ENCODE data around the gene ACIN1. TPM values are rescaled to one million over a fixed set of nuclear protein-coding genes. Genes with fewer than 3 reads are reported as not detected.

ACIN1 gene
- polyA plus RNA-seq, 1 donor (not counting 4 experiments of a cell fraction or from before 2014, with no cell fraction given) = 104 TPM

- no peaks in the 10 kb centered on the region for H3K27me3 ChIP-seq (ENCODE audit: control insufficient read depth, extremely low read depth, insufficient read depth, low read length)
- H3K4me2 ChIP-seq (ENCODE audit: control insufficient read depth, extremely low read depth, insufficient read depth, low read depth, low read length) = no peak within 1 kb of the TSS
- TF ChIP-seq CTCF (optimal IDR thresholded peaks at IDR 0.05 in 1 of 3, IDR thresholded peaks at IDR 0.05 in 1 of 3, conservative IDR thresholded peaks at IDR 0.05 in 1 of 3; ENCODE audit: extremely low read depth in 1 of 3, insufficient read depth in 2 of 3, low read length in 3 of 3) (no peak), EZH2 (IDR thresholded peaks at IDR 0.05; ENCODE audit: low read length) (no peak)
- no peak for FAIRE-seq
- no peaks in the 10 kb centered on the region for H3K79me2 ChIP-seq (ENCODE audit: control insufficient read depth, insufficient read depth, low read length)
- H3K4me3 ChIP-seq (ENCODE audit: control insufficient read depth in 2 of 3, extremely low read depth in 1 of 3, insufficient read depth in 2 of 3, low read depth in 1 of 3, low read length in 3 of 3) = no peak within 1 kb of the TSS
- H3K27ac ChIP-seq (ENCODE audit: control insufficient read depth, insufficient read depth, low read length) = no peak within 1 kb of the TSS
- H3K36me3 ChIP-seq (ENCODE audit: control insufficient read depth in 2 of 2, extremely low read depth in 1 of 2, insufficient read depth in 2 of 2, low read length in 2 of 2) = no peaks in the 10 kb centered on the region
- H3K4me1 ChIP-seq (ENCODE audit: control insufficient read depth, extremely low read depth, insufficient read depth, low read length) = no peaks in the 10 kb centered on the region
- H3K9me1 ChIP-seq (ENCODE audit: control insufficient read depth, extremely low read depth, insufficient read depth, low read length) = no peaks in the 10 kb centered on the region
- no peak within 1 kb of the TSS for H2AFZ ChIP-seq (ENCODE audit: control insufficient read depth, low read length)
- H3K9me3 ChIP-seq (ENCODE audit: control insufficient read depth, low read depth, low read length) = no peaks in the 10 kb centered on the region
- H3K9ac ChIP-seq (ENCODE audit: control insufficient read depth, extremely low read depth, insufficient read depth, low read length) = no peak within 1 kb of the TSS
- dilution Hi-C loops (cut with MboI; ENCODE audit: extremely low pct_ligation_motif_present, low sequenced_read_pairs) = no loop called here
- no peak for DNase-seq (ENCODE audit: low read depth, low spot score)
- no peaks in the 10 kb centered on the region for H4K20me1 ChIP-seq (ENCODE audit: control insufficient read depth, extremely low read depth, insufficient read depth, low read length)
Measured at GRCh38 chr14:23104591-23105347, 9.8 kb upstream of the ACIN1 start, which contains the start of gene CIROP. Gene CIROP, minus strand, starts transcription at chr14:23104989. Its CDS starts 69 bp downstream, at chr14:23104920.

GRCh38 chr14:23104070-23104590 is 9.2 kb upstream of the ACIN1 start:
- TF ChIP-seq CTCF (optimal IDR thresholded peaks at IDR 0.05 in 1 of 3, IDR thresholded peaks at IDR 0.05 in 1 of 3, conservative IDR thresholded peaks at IDR 0.05 in 1 of 3; ENCODE audit: extremely low read depth in 1 of 3, insufficient read depth in 2 of 3, low read length in 3 of 3) (no peak), EZH2 (IDR thresholded peaks at IDR 0.05; ENCODE audit: low read length) (no peak)
- no peaks in the 10 kb centered on the region for H4K20me1 ChIP-seq (ENCODE audit: control insufficient read depth, extremely low read depth, insufficient read depth, low read length)
- H3K9me1 ChIP-seq (ENCODE audit: control insufficient read depth, extremely low read depth, insufficient read depth, low read length) = no peaks in the 10 kb centered on the region
- DNase-seq (ENCODE audit: low read depth, low spot score) (no peak), FAIRE-seq (no peak)
- dilution Hi-C loops (cut with MboI; ENCODE audit: extremely low pct_ligation_motif_present, low sequenced_read_pairs) = no loop called here
- H3K4me2 ChIP-seq (ENCODE audit: control insufficient read depth, extremely low read depth, insufficient read depth, low read depth, low read length) = no peak overlapping the region
- peaks cover 5% of the 10 kb centered on the region for H3K79me2 ChIP-seq (ENCODE audit: control insufficient read depth, insufficient read depth, low read length)
- H3K4me3 ChIP-seq (ENCODE audit: control insufficient read depth in 2 of 3, extremely low read depth in 1 of 3, insufficient read depth in 2 of 3, low read depth in 1 of 3, low read length in 3 of 3) = no peak overlapping the region
- no peaks in the 10 kb centered on the region for H3K4me1 ChIP-seq (ENCODE audit: control insufficient read depth, extremely low read depth, insufficient read depth, low read length)
- no peaks in the 10 kb centered on the region for H3K9me3 ChIP-seq (ENCODE audit: control insufficient read depth, low read depth, low read length)
- peaks cover 0 to 2% of the 10 kb centered on the region in 2 experiments for H3K36me3 ChIP-seq (ENCODE audit: control insufficient read depth in 2 of 2, extremely low read depth in 1 of 2, insufficient read depth in 2 of 2, low read length in 2 of 2)
- H3K27me3 ChIP-seq (ENCODE audit: control insufficient read depth, extremely low read depth, insufficient read depth, low read length) = no peaks in the 10 kb centered on the region
- no peak overlapping the region for H2AFZ ChIP-seq (ENCODE audit: control insufficient read depth, low read length)
- H3K9ac ChIP-seq (ENCODE audit: control insufficient read depth, extremely low read depth, insufficient read depth, low read length) = no peak overlapping the region
- H3K27ac ChIP-seq (ENCODE audit: control insufficient read depth, insufficient read depth, low read length) = no peak overlapping the region

Data from keratinocyte (primary cell).